Measurements from ENCODE around the gene PHTF2.

- TF ChIP-seq CTCF (IDR thresholded peaks at IDR 0.05; ENCODE audit: low read length) = no peak
- TF ChIP-seq EZH2 (IDR thresholded peaks at IDR 0.05; ENCODE audit: borderline replicate concordance, low read length) = no peak
Measured at GRCh38 chr7:77788327-77788902, 10.2 kb upstream of the PHTF2 start.
